SKM-1 (cell line): ENCODE measurements around the gene STX16.

ENCODE experiments used
- DNase-seq: peaks from one replicate; lab custom pipeline; 2025; ENCODE audit not compliant: unreplicated experiment; lab: John Stamatoyannopoulos, UW

The STX16 gene

GRCh38 chr20:58709013-58709702 is 58.1 kb downstream of the STX16 start:
- no peak for DNase-seq

- DNase-seq, result no peak
Observed at GRCh38 chr20:58709703-58710039, 58.6 kb downstream of the STX16 start.

- no peak for DNase-seq
Observed at GRCh38 chr20:58710481-58711265, 59.6 kb downstream of the STX16 start.

GRCh38 chr20:58711266-58712051 is 60.4 kb downstream of the STX16 start:
- DNase-seq, result no peak

GRCh38 chr20:58712151-58712791 is 61.2 kb downstream of the STX16 start:
- no peak for DNase-seq

- DNase-seq, result no peak
Observed at GRCh38 chr20:58712806-58713731, 62.0 kb downstream of the STX16 start.

- no peak for DNase-seq
Observed at GRCh38 chr20:58713801-58714339, 62.8 kb downstream of the STX16 start.

- DNase-seq, result no peak
Observed at GRCh38 chr20:58714340-58714922, 63.3 kb downstream of the STX16 start.

- no peak for DNase-seq
Observed at GRCh38 chr20:58714923-58715351, 63.9 kb downstream of the STX16 start.

GRCh38 chr20:58715391-58715800 is 64.3 kb downstream of the STX16 start:
- no peak for DNase-seq

- DNase-seq, result no peak
Observed at GRCh38 chr20:58715801-58716475, 64.9 kb downstream of the STX16 start.

- DNase-seq, result no peak
Observed at GRCh38 chr20:58716476-58717277, 65.6 kb downstream of the STX16 start.

GRCh38 chr20:58717278-58718091 is 66.4 kb downstream of the STX16 start:
- DNase-seq, result no peak

GRCh38 chr20:58718121-58718563 is 67.1 kb downstream of the STX16 start:
- DNase-seq, result no peak

- no peak for DNase-seq
Observed at GRCh38 chr20:58718729-58719128, 67.6 kb downstream of the STX16 start.

GRCh38 chr20:58719258-58719657 is 68.2 kb downstream of the STX16 start:
- DNase-seq, result no peak

- DNase-seq, result no peak
Observed at GRCh38 chr20:58719971-58720371, 68.9 kb downstream of the STX16 start.
